Activated CD4-positive, CD25-positive, alpha-beta regulatory T cell (primary cell): Measurements from ENCODE around the gene HOXA3.

ENCODE experiments used
- DNase-seq, 4 experiments: peaks; one replicate each; lab custom pipeline; 2025; lab: John Stamatoyannopoulos, UW

The HOXA3 gene

GRCh38 chr7:27189295-27189996 lies 37.1 kb upstream of the HOXA3 start:
- no peak for DNase-seq

- DNase-seq: peak in 1 of 4 experiments; percentile 27
Measured at GRCh38 chr7:27188386-27189294, 36.3 kb upstream of the HOXA3 start.

- DNase-seq: no peak
Measured at GRCh38 chr7:27187475-27188385, 35.3 kb upstream of the HOXA3 start.

- DNase-seq: no peak
Measured at GRCh38 chr7:27186668-27187474, 34.5 kb upstream of the HOXA3 start.

- no peak for DNase-seq
Measured at GRCh38 chr7:27185854-27186667, 33.7 kb upstream of the HOXA3 start.

GRCh38 chr7:27185013-27185853 lies 32.9 kb upstream of the HOXA3 start, which contains the start of gene HOXA11:
TSS of gene HOXA11 (minus strand) at chr7:27185232. CDS start at chr7:27185144, 88 bp downstream.
- DNase-seq: no peak

GRCh38 chr7:27184337-27185012 lies 32.1 kb upstream of the HOXA3 start:
- no peak for DNase-seq

- DNase-seq: no peak
Measured at GRCh38 chr7:27183682-27184336, 31.4 kb upstream of the HOXA3 start.

- DNase-seq: no peak
Measured at GRCh38 chr7:27182861-27183681, 30.7 kb upstream of the HOXA3 start.

GRCh38 chr7:27182285-27182841 lies 30.0 kb upstream of the HOXA3 start:
- no peak for DNase-seq

- no peak for DNase-seq
Measured at GRCh38 chr7:27181795-27182275, 29.5 kb upstream of the HOXA3 start.

- DNase-seq: no peak
Measured at GRCh38 chr7:27180431-27181420, 28.3 kb upstream of the HOXA3 start.

- DNase-seq: peak; percentile 17 to 45 (median 20)
Measured at GRCh38 chr7:27179503-27180430, 27.4 kb upstream of the HOXA3 start.

GRCh38 chr7:27179030-27179429 lies 26.6 kb upstream of the HOXA3 start:
- no peak for DNase-seq
